Neutrophil (primary cell): ENCODE results near the gene NBAS.

Source experiments
- H3K27ac ChIP-seq: fragments of 200-600 bp; sonication (generic); 2 replicates; pipeline ENCODE4 v1.5.1; 2016; ENCODE audit warnings: mild to moderate bottlenecking, moderate library complexity
- H3K27me3 ChIP-seq: fragments of 200-600 bp; sonication (generic); 2 replicates; pipeline ENCODE4 v1.6.0; 2016; ENCODE audit warnings: mild to moderate bottlenecking
- H3K36me3 ChIP-seq: fragments of 200-600 bp; sonication (generic); 2 replicates; pipeline ENCODE4 v1.5.1; 2017
- H3K4me1 ChIP-seq, 2 experiments: fragments of 200-600 bp in 1 of 2; sonication (generic) in 1 of 2; 1 replicate in 1 of 2; 2 replicates in 1 of 2; pipeline versions ENCODE4 v1.5.1 to v1.6.1; 2013 to 2016; ENCODE audit warnings: low read depth in 1 of 2, low read length in 1 of 2, mild to moderate bottlenecking in 1 of 2, moderate library complexity in 1 of 2; ENCODE audit not compliant: control insufficient read depth in 1 of 2, insufficient read depth in 1 of 2
- H3K4me3 ChIP-seq, 2 experiments: fragments of 200-600 bp in 1 of 2; sonication (generic) in 1 of 2; 1 replicate in 1 of 2; 2 replicates in 1 of 2; pipeline ENCODE4 v1.5.1; 2013 to 2016; ENCODE audit warnings: low read depth in 1 of 2, low read length in 1 of 2, mild to moderate bottlenecking in 1 of 2, moderate library complexity in 1 of 2
- H3K9me3 ChIP-seq: fragments of 200-600 bp; sonication (generic); 2 replicates; pipeline ENCODE4 v1.5.1; 2016
- TF ChIP-seq, protein P1 (sequence below): fragments of 200-600 bp; sonication (generic); IDR thresholded peaks from 2 replicates; pipeline ENCODE4 v1.5.1; 2016; ENCODE audit warnings: antibody characterized with exemption

The NBAS gene

DNA sequence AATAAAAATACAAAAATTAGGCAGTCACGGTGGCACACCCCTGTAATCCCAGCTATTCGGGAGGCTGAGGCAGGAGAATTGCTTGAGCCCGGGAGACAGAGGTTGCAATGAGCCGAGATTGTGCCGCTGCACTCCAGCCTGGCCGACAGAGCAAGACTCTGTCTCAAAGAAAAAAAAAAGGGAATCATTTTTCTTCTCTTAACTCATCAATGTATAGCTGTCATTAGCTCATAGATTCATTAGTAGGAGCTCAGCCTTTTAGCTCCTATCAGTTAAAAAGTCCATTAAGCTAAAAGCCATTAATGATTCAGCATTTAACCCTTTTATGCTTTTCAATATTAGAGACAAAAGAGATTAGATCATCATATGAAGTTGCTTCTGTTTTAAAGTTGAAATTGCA is 5.8 kb upstream of the NBAS start:
- Histone ChIP-seq H3K27me3 (peaks cover 31% of the 10 kb centered on the region), H3K4me3 (no peak overlapping the region), H3K9me3 (no peaks in the 10 kb centered on the region), H3K36me3 (no peaks in the 10 kb centered on the region), H3K27ac (no peak overlapping the region), H3K4me1 (peaks cover 0 to under 1% of the 10 kb centered on the region in 2 experiments)
- TF ChIP-seq, protein P1, sequence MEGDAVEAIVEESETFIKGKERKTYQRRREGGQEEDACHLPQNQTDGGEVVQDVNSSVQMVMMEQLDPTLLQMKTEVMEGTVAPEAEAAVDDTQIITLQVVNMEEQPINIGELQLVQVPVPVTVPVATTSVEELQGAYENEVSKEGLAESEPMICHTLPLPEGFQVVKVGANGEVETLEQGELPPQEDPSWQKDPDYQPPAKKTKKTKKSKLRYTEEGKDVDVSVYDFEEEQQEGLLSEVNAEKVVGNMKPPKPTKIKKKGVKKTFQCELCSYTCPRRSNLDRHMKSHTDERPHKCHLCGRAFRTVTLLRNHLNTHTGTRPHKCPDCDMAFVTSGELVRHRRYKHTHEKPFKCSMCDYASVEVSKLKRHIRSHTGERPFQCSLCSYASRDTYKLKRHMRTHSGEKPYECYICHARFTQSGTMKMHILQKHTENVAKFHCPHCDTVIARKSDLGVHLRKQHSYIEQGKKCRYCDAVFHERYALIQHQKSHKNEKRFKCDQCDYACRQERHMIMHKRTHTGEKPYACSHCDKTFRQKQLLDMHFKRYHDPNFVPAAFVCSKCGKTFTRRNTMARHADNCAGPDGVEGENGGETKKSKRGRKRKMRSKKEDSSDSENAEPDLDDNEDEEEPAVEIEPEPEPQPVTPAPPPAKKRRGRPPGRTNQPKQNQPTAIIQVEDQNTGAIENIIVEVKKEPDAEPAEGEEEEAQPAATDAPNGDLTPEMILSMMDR, result no peak

- Histone ChIP-seq H3K27me3 (peaks cover 31% of the 10 kb centered on the region), H3K36me3 (no peaks in the 10 kb centered on the region), H3K9me3 (no peaks in the 10 kb centered on the region), H3K27ac (no peak overlapping the region), H3K4me1 (peaks cover 0 to 7% of the 10 kb centered on the region in 2 experiments), H3K4me3 (no peak overlapping the region)
- TF ChIP-seq, protein P1, result no peak
Observed at GRCh38 chr2:15565994-15566671, 5.0 kb upstream of the NBAS start.

GRCh38 chr2:15565392-15565791 is 4.3 kb upstream of the NBAS start:
- H3K27ac ChIP-seq, result no peak overlapping the region
- no peaks in the 10 kb centered on the region for H3K9me3 ChIP-seq
- no peak overlapping the region for H3K4me3 ChIP-seq
- no peaks in the 10 kb centered on the region for H3K36me3 ChIP-seq
- TF ChIP-seq, protein P1, result no peak
- H3K27me3 ChIP-seq, result peaks cover 31% of the 10 kb centered on the region
- peaks cover 3 to 9% of the 10 kb centered on the region in 2 experiments for H3K4me1 ChIP-seq

DNA sequence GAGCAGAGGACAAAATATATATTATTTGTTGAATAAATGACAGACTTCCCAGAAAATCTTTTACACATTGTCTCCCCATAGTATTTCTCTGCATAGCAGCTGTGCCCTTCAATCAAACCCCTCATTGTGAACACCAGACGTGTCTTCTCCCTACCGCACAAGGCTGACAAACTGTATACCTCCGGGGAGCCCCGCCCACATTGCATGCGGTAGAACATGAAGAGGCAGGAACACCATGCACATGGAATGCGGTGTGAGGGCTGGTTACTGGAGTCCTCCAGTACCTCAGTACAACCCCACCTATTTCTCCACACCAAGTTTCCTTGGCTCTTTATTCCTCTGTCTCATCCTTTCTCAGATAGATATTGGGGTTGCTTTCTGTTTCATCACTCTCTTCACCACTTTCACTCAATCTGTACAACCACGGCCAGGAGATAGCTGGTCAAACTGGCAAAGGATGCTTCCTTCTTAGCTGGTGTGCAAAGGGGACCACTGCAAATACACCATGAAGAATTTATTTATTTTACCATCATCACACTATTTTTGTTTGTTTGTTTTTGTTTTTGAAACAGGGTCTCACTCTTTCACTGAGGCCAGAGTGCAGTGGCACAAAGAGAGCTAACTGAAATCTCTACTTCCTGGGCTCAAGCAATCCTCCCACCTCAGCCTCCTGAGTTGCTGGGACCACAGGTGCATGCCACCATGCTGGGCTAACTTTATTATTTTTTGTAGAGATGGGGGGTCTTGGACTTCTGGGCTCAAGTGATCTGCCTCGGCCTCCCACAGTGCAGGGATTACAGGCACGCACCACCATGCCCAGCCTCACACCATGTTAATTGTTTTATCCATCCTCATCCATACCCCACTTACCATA is 2.3 kb upstream of the NBAS start:
- peaks cover 12 to 16% of the 10 kb centered on the region in 2 experiments for H3K4me1 ChIP-seq
- TF ChIP-seq, protein P1, result no peak
- no peak overlapping the region for H3K4me3 ChIP-seq
- no peak overlapping the region for H3K27ac ChIP-seq
- H3K27me3 ChIP-seq, result peaks cover 31% of the 10 kb centered on the region
- H3K9me3 ChIP-seq, result no peaks in the 10 kb centered on the region
- H3K36me3 ChIP-seq, result no peaks in the 10 kb centered on the region

DNA sequence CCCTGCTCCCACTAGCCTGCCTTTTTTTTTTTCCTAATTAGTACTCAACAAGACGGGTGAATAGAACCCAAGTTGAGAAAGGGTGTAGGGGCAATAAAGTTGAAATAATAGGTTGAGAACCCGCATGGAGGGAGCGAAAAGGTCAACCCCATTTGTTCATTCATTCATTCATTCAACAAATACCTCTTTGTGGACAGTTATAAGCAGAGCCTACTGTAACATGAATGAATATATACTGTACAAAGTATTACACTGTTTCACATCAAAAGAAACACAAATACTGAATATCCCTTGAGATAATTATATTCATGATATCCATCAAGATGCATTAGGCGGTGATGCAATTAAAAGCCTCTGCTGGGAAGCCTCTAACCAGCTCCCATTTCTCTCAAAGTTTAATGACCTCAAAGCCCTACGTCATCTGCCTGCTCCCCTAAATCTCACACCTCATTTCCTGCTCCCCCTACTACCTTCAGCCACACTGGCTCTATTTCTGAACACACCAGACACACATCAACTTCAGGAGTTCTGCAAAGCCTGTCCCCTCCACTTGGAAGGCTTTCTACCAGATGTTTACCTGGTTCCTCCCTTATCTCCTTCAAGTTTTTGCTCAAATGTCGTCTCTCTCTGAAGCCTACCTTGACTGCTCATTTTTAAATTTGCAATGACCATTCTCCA is 1.4 kb upstream of the NBAS start:
- no peak overlapping the region for H3K4me3 ChIP-seq

More for the DNA sequence above, 1.4 kb upstream of the NBAS start:
- peaks cover 12 to 16% of the 10 kb centered on the region in 2 experiments for H3K4me1 ChIP-seq
- no peaks in the 10 kb centered on the region for H3K36me3 ChIP-seq
- H3K27ac ChIP-seq, result no peak overlapping the region
- H3K9me3 ChIP-seq, result no peaks in the 10 kb centered on the region
- H3K27me3 ChIP-seq, result peaks cover 31% of the 10 kb centered on the region
- TF ChIP-seq, protein P1, result no peak
